HepG2 (cell line): ENCODE measurements around the gene ARFGAP1. TPM values are rescaled to one million over a fixed set of nuclear protein-coding genes. Genes with fewer than 3 reads are reported as not detected.

Experiments used
- CEBPZ ChIP-seq: IDR thresholded peaks from 2 replicates; pipeline ENCODE4 v1.6.1; 2012; ENCODE audit warnings: low read length, improper control_type of control experiment
- DNMT3B ChIP-seq: conservative IDR thresholded peaks from 2 replicates; pipeline ENCODE4 v1.6.1; 2016; ENCODE audit warnings: missing biosample characterization, control low read depth
- ELF3 ChIP-seq: IDR thresholded peaks from 2 replicates; pipeline ENCODE4 v1.6.1; 2016; ENCODE audit warnings: missing genetic modification reagents, missing compliant biosample characterization
- ELF4 ChIP-seq: sonication (generic); formaldehyde crosslinking; IDR thresholded peaks from 2 replicates; pipeline ENCODE4 v1.5.0; 2020; ENCODE audit warnings: missing genetic modification reagents, mild to moderate bottlenecking, moderate library complexity, borderline replicate concordance
- FOXJ3 ChIP-seq: sonication (generic); formaldehyde crosslinking; IDR thresholded peaks from 2 replicates; pipeline ENCODE4 v1.4.0; 2020; ENCODE audit warnings: missing genetic modification reagents, mild to moderate bottlenecking, borderline replicate concordance
- KDM1A ChIP-seq: IDR thresholded peaks from 2 replicates; pipeline ENCODE4 v1.6.1; 2016; ENCODE audit warnings: missing compliant biosample characterization
- KDM6A ChIP-seq: IDR thresholded peaks from 2 replicates; pipeline ENCODE4 v1.6.1; 2016; ENCODE audit warnings: low read depth
- KLF11 ChIP-seq: IDR thresholded peaks from 2 replicates; pipeline ENCODE4 v1.6.1; 2016; ENCODE audit warnings: missing compliant biosample characterization
- KLF16 ChIP-seq, 2 experiments: sonication (generic) in 1 of 2; formaldehyde crosslinking in 1 of 2; IDR thresholded peaks; 2 replicates each; pipeline versions ENCODE4 v1.6.1 to v1.8.0; 2016 to 2023; ENCODE audit warnings: missing genetic modification reagents in 2 of 2, missing compliant biosample characterization in 1 of 2
- KMT2B ChIP-seq: IDR thresholded peaks from 2 replicates; pipeline ENCODE4 v1.6.1; 2016; ENCODE audit warnings: missing genetic modification reagents, missing compliant biosample characterization
- LCORL ChIP-seq, 2 experiments: fragments of 450-650 bp in 1 of 2; sonication (generic) in 1 of 2; formaldehyde crosslinking in 1 of 2; IDR thresholded peaks; 2 replicates each; pipeline versions ENCODE4 v1.5.0 to v1.6.1; 2017 to 2020; ENCODE audit warnings: antibody characterized with exemption in 1 of 2, missing genetic modification reagents in 1 of 2
- MEIS2 ChIP-seq: sonication (generic); formaldehyde crosslinking; IDR thresholded peaks from 2 replicates; pipeline ENCODE4 v1.9.0; 2021; ENCODE audit warnings: mild to moderate bottlenecking, missing genetic modification reagents
- PLRG1 ChIP-seq: fragments of 450-650 bp; conservative IDR thresholded peaks from 2 replicates; pipeline ENCODE4 v1.6.1; 2016
- RFX5 ChIP-seq: IDR thresholded peaks from 2 replicates; pipeline ENCODE4 v1.6.1; 2011; ENCODE audit warnings: low read depth, low read length, improper control_type of control experiment
- SALL2 ChIP-seq: sonication (generic); formaldehyde crosslinking; IDR thresholded peaks from 2 replicates; pipeline ENCODE4 v1.8.1; 2023; ENCODE audit warnings: mild to moderate bottlenecking, missing genetic modification reagents, inconsistent platforms
- SIN3B ChIP-seq: fragments of 150-350 bp; IDR thresholded peaks from 2 replicates; pipeline ENCODE4 v1.6.1; 2014; ENCODE audit warnings: low read length
- SMARCC2 ChIP-seq: fragments of 450-650 bp; IDR thresholded peaks from 2 replicates; pipeline ENCODE4 v1.6.1; 2017; ENCODE audit warnings: antibody characterized with exemption, mild to moderate bottlenecking
- SP5 ChIP-seq: IDR thresholded peaks from 2 replicates; pipeline ENCODE4 v1.6.1; 2016; ENCODE audit warnings: low read depth, borderline replicate concordance
- TGIF2 ChIP-seq: IDR thresholded peaks from 2 replicates; pipeline ENCODE4 v1.6.1; 2016; ENCODE audit warnings: control low read depth, missing compliant biosample characterization
- ZFP37 ChIP-seq: sonication (generic); formaldehyde crosslinking; IDR thresholded peaks from 2 replicates; pipeline ENCODE4 v1.4.0; 2020; ENCODE audit warnings: missing genetic modification reagents, borderline replicate concordance
- ZNF546 ChIP-seq: sonication (generic); formaldehyde crosslinking; conservative IDR thresholded peaks from 2 replicates; pipeline ENCODE4 v1.8.1; 2023; ENCODE audit warnings: mild to moderate bottlenecking, missing genetic modification reagents
- ZNF563 ChIP-seq: sonication (generic); formaldehyde crosslinking; IDR thresholded peaks from 2 replicates; pipeline ENCODE4 v1.8.0; 2022; ENCODE audit warnings: mild to moderate bottlenecking, moderate library complexity, missing genetic modification reagents
- ZNF660 ChIP-seq: sonication (generic); formaldehyde crosslinking; IDR thresholded peaks from 2 replicates; pipeline ENCODE4 v1.5.1; 2020; ENCODE audit warnings: mild to moderate bottlenecking, low read depth, missing genetic modification reagents, borderline replicate concordance
- ZNF670 ChIP-seq: sonication (generic); formaldehyde crosslinking; IDR thresholded peaks from 2 replicates; pipeline ENCODE4 v1.8.0; 2022; ENCODE audit warnings: mild to moderate bottlenecking, missing genetic modification reagents, borderline replicate concordance
- polyA plus RNA-seq, 8 experiments: library from polyadenylated mRNA; depleted of rRNA in 3 of 8; stranded (reverse) in 7 of 8; unstranded in 1 of 8; fragments of >200 nt; fragmentation: Illumina TruSeq in 4 of 8; extraction: Trizol in 4 of 8; gene quantifications; 2 replicates each; pipeline versions ENCODE4 v1.2.1 to v1.2.3, GENCODE V29; 2011 to 2016; ENCODE audit warnings: low read depth in 4 of 8, missing spikeins in 1 of 8, mixed read lengths in 1 of 8; ENCODE audit not compliant: insufficient read depth in 1 of 8
- total RNA-seq, 5 experiments: library from RNA; depleted of rRNA; stranded (reverse); fragments of >200 nt; fragmentation: Illumina TruSeq; extraction: Trizol; gene quantifications; 2 replicates each; pipeline ENCODE4 v1.2.3, GENCODE V29; 2016; ENCODE audit warnings: low read depth in 1 of 5
- TF ChIP-seq, protein P1 (sequence below): sonication (generic); formaldehyde crosslinking; IDR thresholded peaks from 2 replicates; pipeline ENCODE4 v1.5.0; 2020; ENCODE audit warnings: missing genetic modification reagents, mild to moderate bottlenecking, borderline replicate concordance
- TF ChIP-seq, protein P2 (sequence below): sonication (generic); formaldehyde crosslinking; IDR thresholded peaks from 2 replicates; pipeline ENCODE4 v1.4.0; 2020; ENCODE audit warnings: missing genetic modification reagents

ARFGAP1 gene
- total and polyA plus RNA-seq, 2 of the 13 experiments (the other 11 are each of a cell fraction or from before 2014, with no cell fraction given), result 132 TPM

- no peak for TF ChIP-seq CEBPZ
- 0 out of 2 replicates have a peak, but pooled peaks have one; percentile 52 for TF ChIP-seq ZNF546 (CRISPR knock-in tag)
- TF ChIP-seq KDM1A (CRISPR knock-in tag), result no peak
- no peak for TF ChIP-seq SIN3B
- TF ChIP-seq ZFP37 (CRISPR knock-in tag), result no peak
- no peak for TF ChIP-seq SP5 (CRISPR knock-in tag)
- no peak for TF ChIP-seq KMT2B (CRISPR knock-in tag)
- no peak for TF ChIP-seq ZNF670 (CRISPR knock-in tag)
- no peak for TF ChIP-seq TGIF2 (CRISPR knock-in tag)
- TF ChIP-seq, protein P1, sequence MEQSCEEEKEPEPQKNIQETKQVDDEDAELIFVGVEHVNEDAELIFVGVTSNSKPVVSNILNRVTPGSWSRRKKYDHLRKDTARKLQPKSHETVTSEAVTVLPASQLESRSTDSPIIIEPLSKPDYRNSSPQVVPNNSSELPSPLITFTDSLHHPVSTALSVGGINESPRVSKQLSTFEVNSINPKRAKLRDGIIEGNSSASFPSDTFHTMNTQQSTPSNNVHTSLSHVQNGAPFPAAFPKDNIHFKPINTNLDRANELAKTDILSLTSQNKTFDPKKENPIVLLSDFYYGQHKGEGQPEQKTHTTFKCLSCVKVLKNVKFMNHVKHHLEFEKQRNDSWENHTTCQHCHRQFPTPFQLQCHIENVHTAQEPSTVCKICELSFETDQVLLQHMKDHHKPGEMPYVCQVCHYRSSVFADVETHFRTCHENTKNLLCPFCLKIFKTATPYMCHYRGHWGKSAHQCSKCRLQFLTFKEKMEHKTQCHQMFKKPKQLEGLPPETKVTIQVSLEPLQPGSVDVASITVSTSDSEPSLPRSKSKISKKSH (CRISPR knock-in tag), result peak; percentile 62
- no peak for TF ChIP-seq KLF16 (CRISPR knock-in tag; IDR thresholded peaks at IDR 0.05)
- no peak for TF ChIP-seq ELF4 (CRISPR knock-in tag)
- TF ChIP-seq ELF3 (CRISPR knock-in tag), result no peak
- TF ChIP-seq, protein P2, sequence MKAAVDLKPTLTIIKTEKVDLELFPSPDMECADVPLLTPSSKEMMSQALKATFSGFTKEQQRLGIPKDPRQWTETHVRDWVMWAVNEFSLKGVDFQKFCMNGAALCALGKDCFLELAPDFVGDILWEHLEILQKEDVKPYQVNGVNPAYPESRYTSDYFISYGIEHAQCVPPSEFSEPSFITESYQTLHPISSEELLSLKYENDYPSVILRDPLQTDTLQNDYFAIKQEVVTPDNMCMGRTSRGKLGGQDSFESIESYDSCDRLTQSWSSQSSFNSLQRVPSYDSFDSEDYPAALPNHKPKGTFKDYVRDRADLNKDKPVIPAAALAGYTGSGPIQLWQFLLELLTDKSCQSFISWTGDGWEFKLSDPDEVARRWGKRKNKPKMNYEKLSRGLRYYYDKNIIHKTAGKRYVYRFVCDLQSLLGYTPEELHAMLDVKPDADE (CRISPR knock-in tag), result 0 out of 2 replicates have a peak, but pooled peaks have one; percentile 70
- TF ChIP-seq DNMT3B (CRISPR knock-in tag), result no peak
- TF ChIP-seq ZNF660 (CRISPR knock-in tag), result no peak
- peak; percentile 74; the same call in 1 of the 2 replicates for TF ChIP-seq MEIS2 (CRISPR knock-in tag)
- no peak for TF ChIP-seq SMARCC2
- no peak for TF ChIP-seq PLRG1
- peak; percentile 74; the same call in 1 of the 2 replicates for TF ChIP-seq ZNF563 (CRISPR knock-in tag)
- TF ChIP-seq KLF11, result no peak
- TF ChIP-seq FOXJ3 (CRISPR knock-in tag), result no peak
- TF ChIP-seq RFX5, result no peak
- TF ChIP-seq SALL2 (CRISPR knock-in tag), result peak; percentile 48; the same call in 1 of the 2 replicates
- TF ChIP-seq KDM6A, result no peak
- no peak for TF ChIP-seq LCORL (IDR thresholded peaks at IDR 0.05)
- TF ChIP-seq LCORL (CRISPR knock-in tag; IDR thresholded peaks at IDR 0.05), result no peak
Observed at GRCh38 chr20:63309261-63310071, 36.9 kb downstream of the ARFGAP1 start (continued).
